H54 (cell line): ENCODE data around the gene AMMECR1L.
"Not testable (repeated sequence)": the region's sequence is repeated elsewhere in the genome, so short reads cannot be mapped to it uniquely, and the experiment has no call there.

Experiments used
- DNase-seq: peaks from one replicate; pipeline ENCODE4 v3.0.0; 2011; ENCODE audit warnings: low spot score, mixed read lengths; ENCODE audit not compliant: insufficient read length
- FAIRE-seq: peaks from 3 replicates; lab custom pipeline; 2011; peaks lifted over from hg19 to GRCh38; lab: Jason Lieb, UNC
- POLR2A ChIP-seq: IDR thresholded peaks from 2 replicates; pipeline ENCODE4 v1.6.1; 2011; ENCODE audit warnings: low read depth, mild to moderate bottlenecking, low read length

AMMECR1L gene

DNA sequence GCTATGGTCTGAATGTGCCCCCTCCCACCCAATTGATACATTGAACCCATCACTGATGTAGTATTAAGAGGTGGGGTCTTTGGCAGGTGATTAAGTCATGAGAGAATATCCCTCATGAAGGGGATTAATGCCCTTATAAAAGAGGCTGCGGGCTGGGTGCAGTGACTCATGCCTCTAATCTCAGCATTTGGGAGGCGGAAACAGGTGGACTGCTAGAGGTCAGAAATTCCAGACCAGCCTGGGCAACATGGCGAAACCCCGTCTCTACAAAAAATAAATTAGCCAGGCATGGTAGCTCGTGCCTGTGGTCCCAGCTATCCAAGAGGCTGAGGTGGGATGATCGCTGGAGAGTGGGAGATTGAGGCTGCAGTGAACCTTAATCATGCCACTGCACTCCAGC lies 42.1 kb downstream of the AMMECR1L start:
- TF ChIP-seq POLR2A, result no peak
- no peak for FAIRE-seq
- no peak for DNase-seq

DNA sequence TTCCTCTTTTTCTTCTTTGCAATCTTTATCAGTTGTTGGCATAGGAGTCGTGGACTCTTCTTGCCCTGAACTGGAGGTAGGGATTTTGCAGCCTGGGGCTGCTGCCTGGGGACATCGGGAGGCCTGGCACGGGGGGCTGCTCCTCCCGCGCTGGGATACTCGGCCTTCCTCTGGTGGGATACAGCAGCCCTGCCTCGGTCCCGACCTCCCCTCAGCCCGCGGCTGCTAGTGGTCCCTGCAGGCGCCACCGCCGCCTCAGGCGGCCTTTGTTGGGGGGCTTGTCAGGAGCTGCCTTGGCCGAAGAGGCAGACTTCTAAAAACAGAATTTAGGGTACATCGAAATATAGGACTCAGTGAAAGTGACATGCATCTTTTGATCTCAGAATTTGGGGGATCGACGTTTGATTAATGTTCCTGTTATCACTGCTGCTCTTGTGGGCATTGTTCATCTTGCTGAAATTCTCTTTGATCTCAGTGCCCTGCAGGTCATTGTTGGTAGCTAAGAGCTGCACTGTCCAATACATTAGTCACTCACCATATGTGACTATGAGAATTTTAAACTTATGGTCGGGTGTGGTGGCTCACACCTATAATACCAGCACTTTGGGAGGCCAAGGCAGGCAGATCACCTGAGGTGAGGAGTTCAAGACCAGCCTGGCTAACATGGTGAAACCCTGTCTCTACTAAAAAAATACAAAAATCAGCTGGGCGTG lies 44.1 kb downstream of the AMMECR1L start:
- no peak for TF ChIP-seq POLR2A
- DNase-seq (no peak), FAIRE-seq (no peak)

DNA sequence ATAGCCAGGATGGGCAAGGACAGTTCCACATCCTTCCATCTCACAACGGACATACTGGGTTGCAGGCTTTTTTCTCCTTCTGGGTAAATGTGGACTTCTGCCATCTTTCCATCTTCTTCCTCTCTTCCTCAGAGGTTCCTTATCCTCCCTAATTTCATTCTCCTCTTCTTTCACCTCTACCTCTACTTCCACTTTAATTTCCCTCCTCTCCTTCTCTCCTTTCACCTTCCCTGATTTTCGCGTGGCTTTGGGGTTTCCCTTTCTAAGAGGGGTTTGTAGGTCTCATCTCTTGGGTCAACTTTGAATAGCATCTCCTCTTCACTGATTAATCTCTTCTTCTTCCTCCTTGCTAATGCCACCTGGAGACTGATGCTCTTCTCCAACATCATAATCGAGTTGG lies 44.9 kb downstream of the AMMECR1L start:
- FAIRE-seq, result no peak
- no peak for DNase-seq
- TF ChIP-seq POLR2A, result no peak

DNA sequence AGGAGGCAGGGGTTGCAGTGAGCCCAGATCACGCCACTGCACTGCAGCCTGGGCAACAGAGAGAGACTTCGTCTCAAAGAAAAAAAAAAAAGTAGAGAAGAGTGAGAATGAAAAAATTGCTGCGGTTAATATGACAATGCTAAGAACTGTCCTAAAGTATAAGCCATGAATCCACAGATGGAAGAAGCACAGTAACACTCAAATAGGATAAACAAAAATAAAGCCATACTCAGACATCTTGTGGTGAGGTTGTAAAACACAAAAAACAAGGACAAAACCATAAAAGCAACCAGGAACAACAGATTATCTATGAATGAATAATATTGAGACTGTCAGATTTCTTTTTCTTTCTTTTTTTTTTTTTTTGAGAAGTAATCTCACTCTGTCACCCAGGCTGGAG lies 50.8 kb downstream of the AMMECR1L start:
- TF ChIP-seq POLR2A, result no peak
- FAIRE-seq (no peak), DNase-seq (no peak)

DNA sequence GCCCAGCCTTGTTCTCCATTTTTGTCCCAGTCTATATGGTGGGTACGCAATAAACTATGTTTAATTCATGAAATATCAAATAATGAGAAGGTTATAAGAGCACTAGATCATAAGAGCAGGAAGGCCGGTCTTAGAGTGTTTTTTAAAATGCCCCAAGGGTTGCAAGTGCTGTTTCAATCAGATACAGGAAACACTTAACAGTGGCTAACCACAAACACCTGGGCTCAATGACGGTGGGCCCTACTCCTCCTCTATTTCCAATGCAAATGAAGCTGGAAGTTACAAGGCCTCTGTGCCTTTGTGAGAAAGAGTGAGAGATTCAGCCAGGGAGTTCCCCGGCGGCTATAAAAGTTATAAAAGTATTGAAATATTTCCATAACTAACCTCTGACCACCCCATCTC lies 55.9 kb downstream of the AMMECR1L start:
- FAIRE-seq (no peak), DNase-seq (no peak)
- TF ChIP-seq POLR2A, result no peak

DNA sequence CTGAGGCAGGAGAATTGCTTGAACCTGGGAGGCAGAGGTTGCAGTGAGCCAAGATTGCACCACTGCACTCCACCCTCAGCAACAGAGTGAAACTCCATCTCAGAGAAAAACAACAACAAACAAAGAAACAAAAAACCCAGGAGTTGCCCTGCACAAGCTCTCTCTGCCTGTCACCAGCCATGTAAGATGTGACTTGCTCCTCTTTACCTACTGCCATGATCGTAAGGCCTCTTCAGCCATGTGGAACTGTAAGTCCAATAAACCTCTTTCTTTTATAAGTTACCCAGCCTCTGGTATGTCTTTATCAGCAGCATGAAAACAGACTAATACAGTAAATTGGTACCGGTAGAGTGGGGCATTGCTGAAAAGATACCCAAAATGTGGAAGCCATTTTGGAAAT lies 59.0 kb downstream of the AMMECR1L start:
- not testable (repeated sequence) for DNase-seq, FAIRE-seq

DNA sequence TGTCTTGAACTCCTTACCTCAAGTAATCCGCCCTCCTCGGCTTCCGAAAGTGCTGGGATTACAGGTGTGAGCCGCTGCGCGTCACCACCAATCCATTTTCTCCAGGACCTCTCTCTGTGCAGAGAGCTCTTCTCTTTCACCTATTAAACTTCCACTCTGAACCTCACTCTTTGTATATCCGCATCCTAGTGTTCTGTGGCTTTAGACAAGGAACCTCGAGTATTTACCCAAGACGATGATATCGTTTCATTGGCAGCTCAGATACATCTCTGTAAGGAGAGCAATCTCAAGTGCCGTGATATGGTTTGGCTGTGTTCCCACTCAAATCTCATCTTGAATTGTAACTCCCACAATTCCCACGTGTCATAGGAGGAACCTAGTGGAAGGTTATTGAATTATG lies 59.7 kb downstream of the AMMECR1L start:
- TF ChIP-seq POLR2A, result no peak
- no peak for FAIRE-seq
- no peak for DNase-seq

DNA sequence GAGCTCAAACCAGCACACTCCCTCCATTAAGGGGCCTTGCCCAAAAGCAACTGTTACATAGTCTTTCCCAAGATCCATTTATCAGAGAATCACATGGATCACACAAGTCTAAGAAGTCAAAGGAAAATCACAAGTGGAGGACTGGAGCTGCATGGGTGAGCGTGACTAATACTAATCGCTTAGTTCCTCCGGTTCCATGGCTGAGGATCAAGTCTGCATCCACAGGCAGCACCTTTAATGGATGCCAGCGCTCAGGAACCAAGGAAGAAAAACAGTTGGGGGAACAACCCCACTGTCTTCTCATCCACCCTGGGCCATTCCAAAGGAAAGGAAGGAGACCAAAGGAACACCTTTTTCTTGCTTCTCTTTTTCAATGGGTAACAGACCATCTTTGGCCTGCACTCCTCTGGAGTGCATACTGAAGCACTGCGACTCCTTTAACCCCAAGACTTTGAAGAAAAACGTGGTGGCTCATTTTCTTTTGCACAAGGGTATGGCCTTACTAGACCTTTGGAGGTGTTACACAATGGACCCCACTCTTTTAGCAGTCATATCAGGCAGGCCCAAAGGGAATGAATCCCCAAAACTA lies 65.6 kb downstream of the AMMECR1L start:
- TF ChIP-seq POLR2A, result no peak
- no peak for DNase-seq
- FAIRE-seq, result no peak

DNA sequence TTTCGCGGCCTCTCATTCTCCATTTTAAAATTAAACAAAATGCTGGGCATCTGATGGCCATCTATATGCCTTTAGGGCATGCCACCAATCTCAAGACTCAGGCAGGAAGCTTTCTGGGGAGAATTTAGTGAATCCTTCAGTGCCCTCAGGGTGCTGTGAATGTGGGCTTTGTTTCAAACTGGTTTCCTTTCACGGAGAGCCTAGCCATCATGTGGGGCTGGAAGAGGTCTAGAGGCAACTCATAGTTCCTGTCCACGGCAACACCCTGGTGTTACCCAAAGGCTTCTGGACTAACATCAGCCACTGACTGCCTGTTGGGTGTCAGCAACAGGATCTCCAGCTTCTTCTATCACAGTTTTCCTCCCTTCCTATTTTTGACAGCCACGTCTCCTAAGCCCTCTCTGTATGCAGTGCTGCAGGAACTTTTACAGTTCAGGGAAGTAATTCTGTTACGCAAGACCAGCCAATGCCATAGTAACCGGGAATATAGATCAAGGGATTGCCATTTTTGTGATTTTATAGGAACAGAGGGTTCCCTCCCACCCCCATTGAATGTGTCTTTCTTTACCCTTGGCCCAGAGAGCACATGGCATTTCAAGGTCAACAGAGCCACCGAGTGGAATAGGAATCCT lies 66.8 kb downstream of the AMMECR1L start:
- DNase-seq (no peak), FAIRE-seq (no peak)
- no peak for TF ChIP-seq POLR2A

DNA sequence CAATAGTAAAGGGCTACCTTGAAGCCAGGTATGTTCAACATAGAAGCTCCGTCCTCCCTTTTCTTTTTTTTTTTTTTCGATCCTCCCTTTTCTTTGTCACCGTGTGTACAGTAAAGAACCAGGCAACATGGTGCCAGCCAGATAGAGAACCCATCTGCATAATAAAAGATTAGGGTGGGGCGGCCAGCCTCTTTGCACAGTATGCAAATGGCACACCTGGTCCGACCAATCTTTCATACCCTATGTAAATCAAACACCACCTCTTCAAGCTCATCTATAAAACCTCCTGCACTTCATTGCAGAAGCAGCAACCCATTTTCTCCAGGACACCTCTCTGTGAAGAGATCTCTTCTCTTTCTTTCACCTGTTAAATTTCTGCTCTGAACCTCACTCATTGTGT lies 67.5 kb downstream of the AMMECR1L start:
- FAIRE-seq, result no peak
- TF ChIP-seq POLR2A, result no peak
- no peak for DNase-seq

DNA sequence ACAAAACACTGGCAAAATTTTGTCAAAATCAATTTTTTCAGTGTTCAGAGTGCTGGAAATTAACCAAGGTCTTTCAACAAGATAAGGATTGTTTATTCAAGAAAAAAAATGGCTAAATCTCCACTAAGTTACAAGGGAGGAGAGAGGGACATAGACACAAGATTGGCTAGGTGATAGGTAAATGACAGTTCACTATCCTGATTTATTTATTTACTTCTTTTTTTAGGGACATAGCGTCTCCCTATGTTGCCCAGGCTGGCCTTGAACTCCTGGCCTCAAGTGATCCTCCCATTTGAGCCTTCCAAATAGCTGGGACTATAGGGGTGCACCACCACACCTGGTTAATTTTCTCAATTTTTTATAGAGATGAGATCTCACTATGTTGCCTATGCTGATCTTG lies 71.1 kb downstream of the AMMECR1L start:
- FAIRE-seq, result no peak
- no peak for TF ChIP-seq POLR2A
- DNase-seq, result no peak

DNA sequence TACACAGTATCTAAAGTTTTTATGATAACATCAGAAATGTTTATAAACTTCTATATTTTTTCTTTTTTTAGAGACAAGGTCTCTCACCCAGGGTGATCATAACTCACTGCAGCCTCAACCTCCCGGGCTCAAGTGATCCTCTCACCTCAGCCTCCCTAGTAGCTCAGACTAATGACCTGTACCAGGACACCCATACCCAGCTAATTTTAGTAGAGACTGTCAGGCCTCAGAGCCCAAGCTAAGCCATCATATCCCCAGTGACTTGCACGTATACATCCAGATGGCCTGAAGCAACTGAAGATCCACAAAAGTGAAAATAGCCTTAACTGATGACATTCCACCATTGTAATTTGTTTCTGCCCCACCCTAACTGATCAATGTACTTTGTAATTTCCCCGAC lies 73.3 kb downstream of the AMMECR1L start:
- not testable (repeated sequence) for FAIRE-seq

More for the DNA sequence above, 73.3 kb downstream of the AMMECR1L start:
- DNase-seq, result not testable (repeated sequence)
